Activated CD8-positive, alpha-beta memory T cell treated with anti-CD3 and anti-CD28 coated beads for 1 hour (primary cell): ENCODE data around the gene PRPF40B.
"Not testable (repeated sequence)": the region's sequence is repeated elsewhere in the genome, so short reads cannot be mapped to it uniquely, and the experiment has no call there.

Source experiments
- DNase-seq, 2 donors: peaks; one replicate each; pipeline ENCODE4 v3.0.0-alpha.2; 2020; ENCODE audit warnings: low read depth in 1 of 2; ENCODE audit errors: extremely low read depth in 1 of 2

The PRPF40B gene

GRCh38 chr12:49609059-49609874 is 14.1 kb upstream of the PRPF40B start:
- DNase-seq, result no peak

GRCh38 chr12:49609875-49610154 is 13.5 kb upstream of the PRPF40B start:
- no peak for DNase-seq

- not testable (repeated sequence) for DNase-seq
These were observed 12.6 kb upstream of the PRPF40B start for GRCh38 chr12:49610785-49611184.

- no peak for DNase-seq
These were observed 11.2 kb upstream of the PRPF40B start for GRCh38 chr12:49612210-49612609.

GRCh38 chr12:49615725-49616124 is 7.6 kb upstream of the PRPF40B start:
- no peak for DNase-seq

- no peak for DNase-seq
These were observed 6.7 kb upstream of the PRPF40B start for GRCh38 chr12:49616533-49617219.

- no peak for DNase-seq
These were observed 4.8 kb upstream of the PRPF40B start for GRCh38 chr12:49618576-49618975.

- no peak for DNase-seq
These were observed 4.1 kb upstream of the PRPF40B start for GRCh38 chr12:49619286-49619685.

GRCh38 chr12:49621651-49622500 is 1.5 kb upstream of the PRPF40B start:
- no peak for DNase-seq

GRCh38 chr12:49622501-49623141 is 740 bp upstream of the PRPF40B start:
- DNase-seq, result no peak

- DNase-seq, result no peak
These were observed 1.7 kb downstream of the PRPF40B start for GRCh38 chr12:49624921-49625577.

- DNase-seq, result no peak
These were observed 2.9 kb downstream of the PRPF40B start for GRCh38 chr12:49626169-49626835.

- no peak for DNase-seq
These were observed 3.5 kb downstream of the PRPF40B start for GRCh38 chr12:49626836-49627235.

- DNase-seq, result no peak
These were observed 4.5 kb downstream of the PRPF40B start for GRCh38 chr12:49627752-49628360.

- DNase-seq, result no peak
These were observed 8.1 kb downstream of the PRPF40B start for GRCh38 chr12:49631336-49631907.

- DNase-seq, result no peak
These were observed 9.0 kb downstream of the PRPF40B start for GRCh38 chr12:49632401-49632800.

- DNase-seq, result no peak
These were observed 9.8 kb downstream of the PRPF40B start for GRCh38 chr12:49632986-49633702.

GRCh38 chr12:49633703-49634345 is 10.5 kb downstream of the PRPF40B start:
- no peak for DNase-seq
